Endodermal cell (in vitro differentiated cells): Measurements from ENCODE around the gene PCBP3. TPM values are rescaled to one million over a fixed set of nuclear protein-coding genes. Genes with fewer than 3 reads are reported as not detected.

Source experiments
- DNase-seq: peaks from one replicate; pipeline ENCODE4 v3.0.0-alpha.2; 2017
- H3K27ac ChIP-seq: 2 replicates; pipeline ENCODE4 v1.5.1; 2013; ENCODE audit warnings: mild to moderate bottlenecking, low read depth, low read length, moderate library complexity
- H3K27me3 ChIP-seq: 2 replicates; pipeline ENCODE4 v1.6.1; 2013; ENCODE audit warnings: mild to moderate bottlenecking, low read length, moderate library complexity; ENCODE audit not compliant: insufficient read depth, control insufficient read depth, poor library complexity, severe bottlenecking
- H3K36me3 ChIP-seq: 2 replicates; pipeline ENCODE4 v1.7.0; 2013; ENCODE audit warnings: mild to moderate bottlenecking, low read length, moderate library complexity; ENCODE audit not compliant: control insufficient read depth, insufficient read depth
- H3K4me1 ChIP-seq: one replicate; pipeline ENCODE4 v1.7.0; 2013; ENCODE audit warnings: low read length; ENCODE audit not compliant: control insufficient read depth, insufficient read depth
- H3K4me3 ChIP-seq: 2 replicates; pipeline ENCODE4 v1.5.1; 2013; ENCODE audit warnings: mild to moderate bottlenecking, low read length, moderate library complexity
- H3K9ac ChIP-seq: 2 replicates; pipeline ENCODE4 v1.6.1; 2013; ENCODE audit warnings: mild to moderate bottlenecking, low read length, moderate library complexity; ENCODE audit not compliant: poor library complexity, severe bottlenecking; ENCODE audit errors: extremely low read depth
- H3K9me3 ChIP-seq: 2 replicates; pipeline ENCODE4 v1.6.1; 2013; ENCODE audit warnings: mild to moderate bottlenecking, low read length, moderate library complexity; ENCODE audit not compliant: control insufficient read depth
- H3K27ac Mint-ChIP-seq: 2 replicates; pipeline ENCODE4 v1.8.0; 2020; ENCODE audit warnings: mixed read lengths
- H3K27me3 Mint-ChIP-seq: 2 replicates; pipeline ENCODE4 v1.8.0; 2021; ENCODE audit warnings: mild to moderate bottlenecking, mixed read lengths; ENCODE audit not compliant: insufficient read depth
- H3K36me3 Mint-ChIP-seq: 2 replicates; pipeline ENCODE4 v1.8.0; 2020; ENCODE audit warnings: low read depth, mixed read lengths
- H3K4me1 Mint-ChIP-seq: 2 replicates; pipeline ENCODE4 v1.8.0; 2020; ENCODE audit warnings: mixed read lengths
- H3K4me3 Mint-ChIP-seq: 2 replicates; pipeline ENCODE4 v1.8.0; 2020; ENCODE audit warnings: mild to moderate bottlenecking, moderate library complexity, mixed read lengths
- H3K9me3 Mint-ChIP-seq: 2 replicates; pipeline ENCODE4 v1.8.0; 2020; ENCODE audit warnings: mild to moderate bottlenecking, mixed read lengths
- WGBS, 2 experiments: methylation state at CpG; one replicate each; pipeline versions ENCODE4 v1.1.5 to v1.1.7; 2013; ENCODE audit warnings: missing lambda C conversion rate in 2 of 2, mixed read lengths in 1 of 2; ENCODE audit not compliant: insufficient coverage in 1 of 2, insufficient read length in 1 of 2; 5-methylcytosine and 5-hydroxymethylcytosine counted together
- total RNA-seq, 2 donors: library from RNA; stranded (reverse); fragmentation: NEBNext Ultra II Directional in 1 of 2; extraction: Animal tissue kit (Norgen Biotek cat#: 25700) in 1 of 2; gene quantifications; 2 replicates in 1 of 2; 3 replicates in 1 of 2; pipeline ENCODE4 v1.2.1, GENCODE V29; 2021
- TF ChIP-seq, protein P1 (sequence below): fragments of 200-600 bp; sonication (generic); conservative IDR thresholded peaks from 2 replicates; pipeline ENCODE4 v1.5.0; 2021; ENCODE audit warnings: antibody characterized with exemption, mild to moderate bottlenecking

PCBP3 gene
- total RNA-seq, 2 donors from 2014 or later, result 2.1 to 10.6 TPM

DNA sequence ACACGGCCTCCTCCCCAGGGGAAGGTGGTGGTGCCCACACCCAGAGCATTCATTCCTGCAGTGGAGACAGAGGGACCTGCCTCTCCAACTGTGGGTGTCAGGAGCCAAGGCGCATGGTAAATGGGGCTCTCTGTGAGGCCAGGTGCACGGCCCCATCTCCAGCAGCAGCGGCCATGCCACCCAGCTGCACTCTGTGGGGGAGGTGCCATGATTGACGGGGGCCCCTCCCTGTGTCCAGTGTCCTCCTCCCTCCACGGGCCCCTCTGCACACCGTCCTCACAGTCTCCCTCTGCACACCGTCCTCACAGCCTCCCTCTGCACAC is 254.5 kb downstream of the PCBP3 start:
- TF ChIP-seq, protein P1, sequence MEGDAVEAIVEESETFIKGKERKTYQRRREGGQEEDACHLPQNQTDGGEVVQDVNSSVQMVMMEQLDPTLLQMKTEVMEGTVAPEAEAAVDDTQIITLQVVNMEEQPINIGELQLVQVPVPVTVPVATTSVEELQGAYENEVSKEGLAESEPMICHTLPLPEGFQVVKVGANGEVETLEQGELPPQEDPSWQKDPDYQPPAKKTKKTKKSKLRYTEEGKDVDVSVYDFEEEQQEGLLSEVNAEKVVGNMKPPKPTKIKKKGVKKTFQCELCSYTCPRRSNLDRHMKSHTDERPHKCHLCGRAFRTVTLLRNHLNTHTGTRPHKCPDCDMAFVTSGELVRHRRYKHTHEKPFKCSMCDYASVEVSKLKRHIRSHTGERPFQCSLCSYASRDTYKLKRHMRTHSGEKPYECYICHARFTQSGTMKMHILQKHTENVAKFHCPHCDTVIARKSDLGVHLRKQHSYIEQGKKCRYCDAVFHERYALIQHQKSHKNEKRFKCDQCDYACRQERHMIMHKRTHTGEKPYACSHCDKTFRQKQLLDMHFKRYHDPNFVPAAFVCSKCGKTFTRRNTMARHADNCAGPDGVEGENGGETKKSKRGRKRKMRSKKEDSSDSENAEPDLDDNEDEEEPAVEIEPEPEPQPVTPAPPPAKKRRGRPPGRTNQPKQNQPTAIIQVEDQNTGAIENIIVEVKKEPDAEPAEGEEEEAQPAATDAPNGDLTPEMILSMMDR, result no peak
- Mint-ChIP-seq H3K4me3 (no peak overlapping the region), H3K27me3 (no peaks in the 10 kb centered on the region), H3K4me1 (no peaks in the 10 kb centered on the region), H3K27ac (no peak overlapping the region), H3K36me3 (no peaks in the 10 kb centered on the region), H3K9me3 (no peaks in the 10 kb centered on the region)
- Histone ChIP-seq H3K36me3 (no peaks in the 10 kb centered on the region), H3K4me3 (no peak overlapping the region), H3K4me1 (no peaks in the 10 kb centered on the region), H3K9me3 (no peaks in the 10 kb centered on the region), H3K9ac (no peak overlapping the region), H3K27ac (no peak overlapping the region), H3K27me3 (no peaks in the 10 kb centered on the region)
- 91 to 100% methylated on average over 3 to 7 of the region's 8 CpGs for WGBS, 2 experiments
- DNase-seq, result no peak

DNA sequence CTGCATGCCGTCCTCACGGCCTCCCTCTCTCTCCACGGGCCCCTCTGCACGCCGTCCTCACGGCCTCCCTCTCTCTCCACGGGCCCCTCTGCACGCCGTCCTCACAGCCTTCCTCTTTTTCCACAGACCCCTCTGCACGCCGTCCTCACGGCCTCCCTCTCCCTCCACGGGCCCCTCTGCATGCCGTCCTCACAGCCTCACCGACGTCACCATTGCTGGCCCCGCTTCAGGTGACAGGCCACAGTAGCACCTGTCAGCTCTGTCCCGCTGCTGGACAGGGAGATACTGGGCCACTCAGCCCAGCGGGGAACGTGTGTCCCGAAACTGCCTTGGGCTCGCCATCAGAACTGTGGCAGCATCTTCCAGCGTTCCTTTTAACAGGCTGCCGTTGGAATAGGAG is 255.3 kb downstream of the PCBP3 start:
- no peak overlapping the region for H3K4me3 ChIP-seq
- Mint-ChIP-seq H3K9me3 (no peaks in the 10 kb centered on the region), H3K4me3 (no peak overlapping the region)

DNA sequence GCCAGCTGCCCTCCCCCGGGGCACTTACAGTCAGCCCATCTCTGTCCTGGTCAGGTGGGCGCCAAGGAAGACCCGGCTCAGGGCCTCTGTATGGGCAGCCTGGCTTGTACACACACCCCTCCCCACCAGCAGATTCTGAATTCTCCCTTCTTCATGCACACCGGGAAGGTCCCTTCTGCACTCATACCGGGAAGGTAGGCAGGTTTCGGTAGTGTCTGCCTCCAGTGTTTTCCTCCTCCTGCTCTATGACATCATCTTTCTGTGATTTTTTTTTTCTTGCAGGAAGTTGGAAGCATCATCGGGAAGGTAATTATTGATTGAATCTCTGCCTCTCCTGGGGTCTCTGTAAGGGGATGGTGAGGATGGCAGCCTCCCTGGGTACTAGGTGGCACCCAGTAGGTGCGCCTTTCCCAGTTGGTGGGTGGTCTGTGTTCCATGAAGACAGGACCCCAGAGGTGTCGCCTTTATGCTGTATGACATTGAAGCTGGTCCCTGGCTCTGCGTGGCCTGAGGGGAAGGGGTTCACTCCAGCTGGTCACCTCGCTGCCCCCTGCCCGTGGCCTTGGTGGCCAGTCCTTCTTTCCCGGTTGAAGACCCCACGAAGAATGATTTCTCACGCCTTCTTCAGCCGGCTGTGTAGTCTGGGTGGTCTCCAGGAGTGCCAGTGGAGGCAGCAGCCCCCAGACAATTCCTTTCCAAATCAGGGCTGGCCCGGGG is 255.9 kb downstream of the PCBP3 start:
- Mint-ChIP-seq H3K9me3 (no peaks in the 10 kb centered on the region), H3K27me3 (no peaks in the 10 kb centered on the region), H3K27ac (no peak overlapping the region), H3K4me1 (no peaks in the 10 kb centered on the region), H3K4me3 (no peak overlapping the region), H3K36me3 (no peaks in the 10 kb centered on the region)
- TF ChIP-seq, protein P1, result no peak
- no peak for DNase-seq
- Histone ChIP-seq H3K4me3 (no peak overlapping the region), H3K27me3 (no peaks in the 10 kb centered on the region), H3K9ac (no peak overlapping the region), H3K4me1 (no peaks in the 10 kb centered on the region), H3K36me3 (no peaks in the 10 kb centered on the region), H3K9me3 (no peaks in the 10 kb centered on the region), H3K27ac (no peak overlapping the region)
- 88 to 94% methylated on average over 13 to 17 of the region's 17 CpGs for WGBS, 2 experiments

More for the DNA sequence above, 255.3 kb downstream of the PCBP3 start:
- Histone ChIP-seq H3K9ac (no peak overlapping the region), H3K27ac (no peak overlapping the region), H3K9me3 (no peaks in the 10 kb centered on the region), H3K4me1 (no peaks in the 10 kb centered on the region), H3K36me3 (no peaks in the 10 kb centered on the region), H3K27me3 (no peaks in the 10 kb centered on the region)
- Mint-ChIP-seq H3K36me3 (no peaks in the 10 kb centered on the region), H3K27me3 (no peaks in the 10 kb centered on the region), H3K27ac (no peak overlapping the region), H3K4me1 (no peaks in the 10 kb centered on the region)
- TF ChIP-seq, protein P1, result no peak
- DNase-seq, result no peak
- WGBS, 2 experiments, result 85 to 99% methylated on average over 10 to 24 of the region's 24 CpGs
